NAMALWA (cell line): ENCODE data around the gene CSN1S1.
A peak's percentile ranks its signal among the peaks of the same experiment; 100 is the strongest.
"Not testable (repeated sequence)": the region's sequence is repeated elsewhere in the genome, so short reads cannot be mapped to it uniquely, and the experiment has no call there.

ENCODE experiments used
- DNase-seq: peaks from one replicate; pipeline ENCODE4 v3.0.0-alpha.2; 2015; ENCODE audit warnings: low spot score

The CSN1S1 gene

GRCh38 chr4:69930768-69931167 lies at the start of gene CSN1S1:
CSN1S1 (plus strand) TSS chr4:69931068; CDS start chr4:69932556, 1,488 bp downstream.
- no peak for DNase-seq

GRCh38 chr4:69881173-69881773 lies 49.6 kb upstream of the CSN1S1 start:
- peak; percentile 53 for DNase-seq

- no peak for DNase-seq
Observed at GRCh38 chr4:69882150-69882549, 48.7 kb upstream of the CSN1S1 start.

- DNase-seq, result no peak
Observed at GRCh38 chr4:69888336-69888735, 42.5 kb upstream of the CSN1S1 start.

GRCh38 chr4:69894186-69894585 lies 36.7 kb upstream of the CSN1S1 start:
- no peak for DNase-seq

- DNase-seq, result no peak
Observed at GRCh38 chr4:69894721-69895120, 36.1 kb upstream of the CSN1S1 start.

- DNase-seq, result no peak
Observed at GRCh38 chr4:69896530-69897116, 34.2 kb upstream of the CSN1S1 start.

GRCh38 chr4:69907151-69907550 lies 23.7 kb upstream of the CSN1S1 start:
- no peak for DNase-seq

GRCh38 chr4:69909195-69909594 lies 21.7 kb upstream of the CSN1S1 start:
- no peak for DNase-seq

GRCh38 chr4:69910016-69910782 lies 20.7 kb upstream of the CSN1S1 start:
- no peak for DNase-seq

- DNase-seq, result no peak
Observed at GRCh38 chr4:69920874-69921273, 10.0 kb upstream of the CSN1S1 start.

GRCh38 chr4:69923782-69924410 lies 7.0 kb upstream of the CSN1S1 start:
- not testable (repeated sequence) for DNase-seq

GRCh38 chr4:69934150-69934549 lies 3.3 kb downstream of the CSN1S1 start:
- DNase-seq, result no peak

- DNase-seq, result no peak
Observed at GRCh38 chr4:69936566-69936965, 5.7 kb downstream of the CSN1S1 start.

- no peak for DNase-seq
Observed at GRCh38 chr4:69951602-69952001, 20.7 kb downstream of the CSN1S1 start.

GRCh38 chr4:69957209-69957608 lies 26.3 kb downstream of the CSN1S1 start:
- no peak for DNase-seq

GRCh38 chr4:69965628-69966027 lies 34.8 kb downstream of the CSN1S1 start, which contains the start of gene CSN2:
CSN2 (minus strand) TSS chr4:69965728; CDS start chr4:69960995, 4,733 bp downstream.
- DNase-seq, result no peak

- no peak for DNase-seq
Observed at GRCh38 chr4:69970071-69970470, 39.2 kb downstream of the CSN1S1 start.

- no peak for DNase-seq
Observed at GRCh38 chr4:69974631-69975030, 43.8 kb downstream of the CSN1S1 start.

- DNase-seq, result no peak
Observed at GRCh38 chr4:69977582-69977981, 46.7 kb downstream of the CSN1S1 start.

GRCh38 chr4:69984030-69984443 lies 53.2 kb downstream of the CSN1S1 start:
- DNase-seq, result no peak

GRCh38 chr4:69986663-69987062 lies 55.8 kb downstream of the CSN1S1 start:
- DNase-seq, result no peak

GRCh38 chr4:69991016-69991415 lies 60.1 kb downstream of the CSN1S1 start:
- DNase-seq, result no peak
